IMR-90 (cell line): ENCODE data around the gene IGFBP6. TPM values are rescaled to one million over a fixed set of nuclear protein-coding genes. Genes with fewer than 3 reads are reported as not detected.
A peak's percentile ranks its signal among the peaks of the same experiment; 100 is the strongest.

Experiments
- ATAC-seq: fragments of 200-7000 bp; cut with Tn5 transposase; 2 replicates; pipeline ENCODE4 v1.9.1; 2020; ENCODE audit warnings: low read depth, mild to moderate bottlenecking, moderate library complexity
- BruUV-seq: library from RNA; stranded (reverse); fragments of 400-500 nt; replicated peaks from 2 replicates; lab custom pipeline; 2021; lab: Mats Ljungman, UMichigan
- CTCF ChIA-PET: fragments of 300-600 bp; formaldehyde crosslinking; extraction: SDS; loops from one replicate; lab custom pipeline; 2021; ENCODE audit warnings: antibody characterized with exemption; lab: Yijun Ruan, JAX
- POLR2A ChIA-PET: fragments of 300-600 bp; sonication (Branson Sonifier 250); formaldehyde crosslinking; loops from one replicate; lab custom pipeline; 2022; ENCODE audit warnings: antibody characterized with exemption; ENCODE audit not compliant: unreplicated experiment; lab: Charles Lee
- DNase-seq: peaks from one replicate; pipeline ENCODE4 v3.0.0; 2013
- H2AFZ ChIP-seq: replicated peaks from 2 replicates; pipeline ENCODE3; 2013; ENCODE audit warnings: low read length, mild to moderate bottlenecking; ENCODE audit not compliant: poor library complexity
- H2AK5ac ChIP-seq: 2 replicates; pipeline ENCODE4 v1.6.1; 2013; ENCODE audit warnings: low read depth, low read length, inconsistent platforms
- H2AK9ac ChIP-seq: replicated peaks from 2 replicates; pipeline ENCODE3; 2013; ENCODE audit warnings: mild to moderate bottlenecking, low read depth, low read length, moderate library complexity; ENCODE audit not compliant: poor library complexity
- H2BK120ac ChIP-seq: 2 replicates; pipeline ENCODE4 v1.6.1; 2013; ENCODE audit warnings: low read depth, low read length, inconsistent platforms
- H2BK15ac ChIP-seq: 3 replicates; pipeline ENCODE4 v1.6.1; 2013; ENCODE audit warnings: low read depth, low read length, inconsistent platforms
- H2BK20ac ChIP-seq: 2 replicates; pipeline ENCODE4 v1.6.1; 2013; ENCODE audit warnings: low read depth, mild to moderate bottlenecking, inconsistent platforms, low read length, moderate library complexity
- H2BK5ac ChIP-seq: 2 replicates; pipeline ENCODE4 v1.6.1; 2013; ENCODE audit warnings: mild to moderate bottlenecking, low read depth, low read length, inconsistent platforms; ENCODE audit not compliant: poor library complexity, severe bottlenecking
- H3K14ac ChIP-seq: replicated peaks from 2 replicates; pipeline ENCODE4 v1.6.1; 2013; ENCODE audit warnings: low read depth, low read length, inconsistent platforms
- H3K18ac ChIP-seq: 2 replicates; pipeline ENCODE4 v1.6.1; 2013; ENCODE audit warnings: low read depth, low read length, control low read depth
- H3K23ac ChIP-seq: 2 replicates; pipeline ENCODE4 v1.6.1; 2013; ENCODE audit warnings: low read depth, low read length, inconsistent platforms
- H3K27ac ChIP-seq: 2 replicates; pipeline ENCODE4 v1.5.1; 2013; ENCODE audit warnings: mild to moderate bottlenecking, control low read depth, low read length; ENCODE audit not compliant: insufficient read depth
- H3K27me3 ChIP-seq: 2 replicates; pipeline ENCODE4 v1.6.1; 2013; ENCODE audit warnings: low read length; ENCODE audit not compliant: control insufficient read depth, insufficient read depth
- H3K36me3 ChIP-seq: 2 replicates; pipeline ENCODE4 v1.6.1; 2013; ENCODE audit warnings: low read length, mixed read lengths; ENCODE audit not compliant: control insufficient read depth, insufficient read depth
- H3K4ac ChIP-seq: 2 replicates; pipeline ENCODE4 v1.6.1; 2013; ENCODE audit warnings: low read depth, low read length, inconsistent platforms
- H3K4me1 ChIP-seq: 2 replicates; pipeline ENCODE4 v1.6.1; 2013; ENCODE audit warnings: low read length, mixed read lengths; ENCODE audit not compliant: control insufficient read depth, insufficient read depth
- H3K4me2 ChIP-seq: 2 replicates; pipeline ENCODE4 v1.6.1; 2013; ENCODE audit warnings: low read depth, mild to moderate bottlenecking, control low read depth, low read length, moderate library complexity
- H3K4me3 ChIP-seq: 2 replicates; pipeline ENCODE4 v1.5.1; 2013; ENCODE audit warnings: low read depth, mild to moderate bottlenecking, control low read depth, low read length, moderate library complexity; ENCODE audit not compliant: insufficient read depth
- H3K56ac ChIP-seq: 2 replicates; pipeline ENCODE4 v1.6.1; 2013; ENCODE audit warnings: low read length, inconsistent platforms; ENCODE audit not compliant: insufficient read depth; ENCODE audit errors: extremely low read depth
- H3K79me1 ChIP-seq, 2 experiments: 2 replicates each; pipeline ENCODE4 v1.6.1; 2013; ENCODE audit warnings: low read length in 2 of 2, inconsistent platforms in 1 of 2, low read depth in 1 of 2
- H3K9ac ChIP-seq: 2 replicates; pipeline ENCODE4 v1.6.1; 2013; ENCODE audit warnings: low read depth, low read length, control low read depth
- H3K9me1 ChIP-seq: 2 replicates; pipeline ENCODE4 v1.6.1; 2013; ENCODE audit warnings: low read length, inconsistent platforms; ENCODE audit not compliant: insufficient read depth
- H3K9me3 ChIP-seq: 2 replicates; pipeline ENCODE4 v1.6.1; 2013; ENCODE audit warnings: low read length; ENCODE audit not compliant: control insufficient read depth, insufficient read depth
- H4K20me1 ChIP-seq: 2 replicates; pipeline ENCODE4 v1.6.1; 2013; ENCODE audit warnings: low read length, inconsistent platforms; ENCODE audit not compliant: insufficient read depth
- H4K5ac ChIP-seq: 2 replicates; pipeline ENCODE4 v1.6.1; 2013; ENCODE audit warnings: mild to moderate bottlenecking, low read depth, low read length, control low read depth
- H4K8ac ChIP-seq, 2 experiments: 2 replicates each; pipeline ENCODE4 v1.6.1; 2013; ENCODE audit warnings: low read depth in 2 of 2, low read length in 2 of 2, control low read depth in 1 of 2, inconsistent platforms in 1 of 2
- H4K91ac ChIP-seq: 2 replicates; pipeline ENCODE4 v1.6.1; 2013; ENCODE audit warnings: low read depth, low read length, inconsistent platforms; ENCODE audit not compliant: insufficient read depth
- BHLHE40 ChIP-seq: fragments of 150-350 bp; IDR thresholded peaks from 2 replicates; pipeline ENCODE4 v1.6.1; 2016; ENCODE audit warnings: mild to moderate bottlenecking, low read depth, low read length
- CHD1 ChIP-seq: IDR thresholded peaks from 2 replicates; pipeline ENCODE4 v1.6.1; 2012; ENCODE audit warnings: low read depth, low read length, improper control_type of control experiment
- MAFK ChIP-seq: IDR thresholded peaks from 2 replicates; pipeline ENCODE4 v1.6.1; 2012; ENCODE audit warnings: low read depth, low read length, improper control_type of control experiment
- MAZ ChIP-seq: IDR thresholded peaks from 2 replicates; pipeline ENCODE4 v1.6.1; 2012; ENCODE audit warnings: low read depth, mild to moderate bottlenecking, low read length, improper control_type of control experiment, moderate library complexity, borderline replicate concordance
- MXI1 ChIP-seq: IDR thresholded peaks from 2 replicates; pipeline ENCODE4 v1.6.1; 2012; ENCODE audit warnings: low read depth, mild to moderate bottlenecking, low read length, moderate library complexity, borderline replicate concordance
- NFE2L2 ChIP-seq: fragments of 150-350 bp; IDR thresholded peaks from 2 replicates; pipeline ENCODE4 v1.6.1; 2016; ENCODE audit warnings: low read depth, mild to moderate bottlenecking, low read length
- POLR2A ChIP-seq: IDR thresholded peaks from 2 replicates; pipeline ENCODE4 v1.6.1; 2012; ENCODE audit warnings: mild to moderate bottlenecking, low read depth, low read length
- RAD21 ChIP-seq: IDR thresholded peaks from 2 replicates; pipeline ENCODE4 v1.6.1; 2012; ENCODE audit warnings: low read length, improper control_type of control experiment
- WGBS, 2 experiments: methylation state at CpG; one replicate each; pipeline versions ENCODE4 v1.1.5 to v1.1.7; 2013; ENCODE audit warnings: missing lambda C conversion rate in 2 of 2; ENCODE audit not compliant: insufficient read length in 1 of 2; ENCODE audit errors: extremely low coverage in 2 of 2; 5-methylcytosine and 5-hydroxymethylcytosine counted together
- dilution Hi-C: fragments of 300-500 bp; cut with HindIII; formaldehyde crosslinking; loops from one replicate; pipeline ENCODE4 v1.14.3; 2018; ENCODE audit warnings: low sequenced_read_pairs; ENCODE audit not compliant: unreplicated experiment
- in situ Hi-C: fragments of 300-500 bp; cut with MboI; formaldehyde crosslinking; loops from 3 replicates; pipeline ENCODE4 v1.14.3; 2019; ENCODE audit warnings: low sequenced_read_pairs, inconsistent platforms, mixed read lengths
- intact Hi-C: fragments of 100-400 bp; cut with micrococcal nuclease; formaldehyde crosslinking; loops from 2 replicates; pipeline ENCODE4 v1.10.0; 2022
- polyA plus RNA-seq, 3 experiments: library from polyadenylated mRNA; depleted of rRNA; stranded (reverse); fragments of >200 nt; gene quantifications; 2 replicates each; pipeline ENCODE4 v1.2.3, GENCODE V29; 2012; ENCODE audit warnings: low replicate concordance in 1 of 3
- total RNA-seq: library from RNA; depleted of rRNA; stranded (reverse); fragments of >200 nt; gene quantifications from 2 replicates; pipeline ENCODE4 v1.2.3, GENCODE V29; 2012

Gene IGFBP6
- total and polyA plus RNA-seq, 2 of the 4 experiments (the other 2 are of a cell fraction), result 124 to 337 TPM

DNA sequence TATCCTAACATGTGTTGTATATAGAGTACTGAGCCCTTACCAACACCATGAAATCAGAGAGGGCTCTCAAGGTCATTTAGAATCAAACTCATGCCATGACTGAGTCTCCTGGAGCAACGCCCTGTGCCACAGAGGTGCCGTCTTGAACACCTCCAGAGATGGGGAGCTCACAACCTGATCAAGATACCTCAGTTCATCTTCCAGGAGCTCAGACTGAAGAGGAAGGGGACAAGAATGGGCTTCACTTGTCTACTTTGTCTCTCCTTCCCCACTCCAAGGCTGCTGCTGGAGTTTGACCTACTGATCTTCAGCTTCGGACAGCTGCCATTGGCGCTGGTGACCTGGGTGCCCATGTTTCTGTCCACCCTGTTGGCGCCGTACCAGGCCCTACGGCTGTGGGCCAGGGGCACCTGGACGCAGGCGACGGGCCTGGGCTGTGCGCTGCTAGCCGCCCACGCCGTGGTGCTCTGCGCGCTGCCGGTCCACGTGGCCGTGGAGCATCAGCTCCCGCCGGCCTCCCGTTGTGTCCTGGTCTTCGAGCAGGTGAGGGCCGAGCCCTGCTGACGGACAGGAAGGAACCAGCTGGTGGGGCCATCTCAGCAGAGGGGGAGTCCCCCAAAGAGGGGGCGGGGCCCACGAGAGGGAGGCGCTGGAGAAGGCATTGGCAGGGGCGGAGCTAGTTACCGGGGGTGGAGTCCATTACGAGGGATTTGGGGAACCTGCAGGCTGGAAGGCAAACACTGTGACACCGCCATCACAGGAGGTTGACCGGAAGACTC is 17.8 kb downstream of the IGFBP6 start:
- in situ Hi-C loops (no loop called here), dilution Hi-C loops (no loop called here), intact Hi-C loops (no loop called here)
- Histone ChIP-seq H4K20me1 (no peaks in the 10 kb centered on the region), H2AK5ac (no peak overlapping the region), H3K9ac (no peak overlapping the region), H4K91ac (no peak overlapping the region), H3K4me2 (no peak overlapping the region), H3K4me1 (no peaks in the 10 kb centered on the region), H3K79me1 (no peaks in the 10 kb centered on the region), H3K9me3 (no peaks in the 10 kb centered on the region), H4K5ac (no peak overlapping the region), H2AK9ac (peak overlapping the region; percentile 3), H3K23ac (no peak overlapping the region), H2BK5ac (no peak overlapping the region), H3K4me3 (no peak overlapping the region), H3K36me3 (no peaks in the 10 kb centered on the region), H3K4ac (no peak overlapping the region), H2BK15ac (no peak overlapping the region), H2BK20ac (no peak overlapping the region), H3K9me1 (no peaks in the 10 kb centered on the region), H3K56ac (no peak overlapping the region), H2AFZ (peak overlapping the region; percentile 21), H2BK120ac (no peak overlapping the region), H3K14ac (no peak overlapping the region), H4K8ac (no peak overlapping the region), H3K27me3 (peaks cover 2% of the 10 kb centered on the region; the same call in 1 of the 2 replicates), H3K27ac (no peak overlapping the region), H3K18ac (no peak overlapping the region)
- DNase-seq, result no peak
- ChIA-PET CTCF (interaction anchor here (1.2 kb wide), 1 partner anchor 12 kb away, joined by 3 read pairs; no protein-coding TSS in a partner anchor), POLR2A (no interaction called here)
- 90% methylated on average over 6 of the region's 33 CpGs; no CpG with 5 or more reads in 1 of the 2 experiments for WGBS, 2 experiments
- no peak for ATAC-seq
- TF ChIP-seq MAFK (no peak), RAD21 (no peak), MXI1 (no peak), NFE2L2 (no peak), MAZ (no peak), CHD1 (no peak), POLR2A (no peak), BHLHE40 (no peak)
- BruUV-seq, result no TSS peak
